22Rv1 (cell line): ENCODE measurements around the gene NUAK2.

Experiments
- H3K27ac ChIP-seq: fragments of 450-650 bp; 2 replicates; pipeline ENCODE4 v1.5.1; 2017
- ZFX ChIP-seq: fragments of 450-650 bp; IDR thresholded peaks from 2 replicates; pipeline ENCODE4 v1.6.1; 2017; ENCODE audit warnings: antibody characterized with exemption, borderline replicate concordance
- TF ChIP-seq, protein P1 (sequence below): fragments of 450-650 bp; IDR thresholded peaks from 2 replicates; pipeline ENCODE4 v1.5.1; 2017; ENCODE audit warnings: mild to moderate bottlenecking

NUAK2 gene

DNA sequence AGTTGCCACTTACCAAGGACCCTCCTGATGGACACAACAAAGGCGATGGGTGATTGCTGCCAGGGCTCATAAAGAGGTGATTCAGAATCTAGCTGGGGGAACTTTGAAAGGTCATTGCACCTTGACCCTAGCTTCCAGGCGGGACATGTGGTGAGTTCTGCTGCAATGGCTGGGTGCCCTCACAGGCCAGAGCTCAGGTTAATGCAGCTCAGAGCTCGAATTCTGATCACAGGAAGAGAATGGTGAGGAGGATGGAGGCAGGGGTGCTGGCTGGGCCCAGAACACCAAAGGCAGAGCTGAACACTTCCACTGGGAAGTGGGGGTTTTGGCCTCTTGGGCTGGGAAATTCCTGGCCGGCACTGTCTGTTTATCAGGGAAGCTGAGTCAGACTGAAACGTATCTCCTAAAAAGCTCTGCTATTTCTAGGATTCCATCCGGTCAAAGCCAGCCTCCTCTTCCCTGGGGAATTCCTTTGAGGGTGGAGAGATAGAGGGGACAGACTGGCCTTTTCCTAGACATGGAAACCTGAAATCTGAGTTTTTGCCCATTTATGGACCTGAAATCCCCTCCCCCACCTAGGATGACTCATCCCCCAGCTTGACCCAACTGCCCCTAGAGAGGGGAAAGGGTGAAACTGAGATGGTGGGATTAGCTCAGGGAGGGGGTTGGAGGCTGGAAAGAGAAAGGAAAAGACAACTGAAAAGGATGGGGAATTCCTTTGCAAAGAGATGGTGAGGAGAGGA, 27.2 kb downstream of the NUAK2 start:
- H3K27ac ChIP-seq, result no peak overlapping the region
- TF ChIP-seq ZFX, result no peak
- TF ChIP-seq, protein P1, sequence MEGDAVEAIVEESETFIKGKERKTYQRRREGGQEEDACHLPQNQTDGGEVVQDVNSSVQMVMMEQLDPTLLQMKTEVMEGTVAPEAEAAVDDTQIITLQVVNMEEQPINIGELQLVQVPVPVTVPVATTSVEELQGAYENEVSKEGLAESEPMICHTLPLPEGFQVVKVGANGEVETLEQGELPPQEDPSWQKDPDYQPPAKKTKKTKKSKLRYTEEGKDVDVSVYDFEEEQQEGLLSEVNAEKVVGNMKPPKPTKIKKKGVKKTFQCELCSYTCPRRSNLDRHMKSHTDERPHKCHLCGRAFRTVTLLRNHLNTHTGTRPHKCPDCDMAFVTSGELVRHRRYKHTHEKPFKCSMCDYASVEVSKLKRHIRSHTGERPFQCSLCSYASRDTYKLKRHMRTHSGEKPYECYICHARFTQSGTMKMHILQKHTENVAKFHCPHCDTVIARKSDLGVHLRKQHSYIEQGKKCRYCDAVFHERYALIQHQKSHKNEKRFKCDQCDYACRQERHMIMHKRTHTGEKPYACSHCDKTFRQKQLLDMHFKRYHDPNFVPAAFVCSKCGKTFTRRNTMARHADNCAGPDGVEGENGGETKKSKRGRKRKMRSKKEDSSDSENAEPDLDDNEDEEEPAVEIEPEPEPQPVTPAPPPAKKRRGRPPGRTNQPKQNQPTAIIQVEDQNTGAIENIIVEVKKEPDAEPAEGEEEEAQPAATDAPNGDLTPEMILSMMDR, result no peak

DNA sequence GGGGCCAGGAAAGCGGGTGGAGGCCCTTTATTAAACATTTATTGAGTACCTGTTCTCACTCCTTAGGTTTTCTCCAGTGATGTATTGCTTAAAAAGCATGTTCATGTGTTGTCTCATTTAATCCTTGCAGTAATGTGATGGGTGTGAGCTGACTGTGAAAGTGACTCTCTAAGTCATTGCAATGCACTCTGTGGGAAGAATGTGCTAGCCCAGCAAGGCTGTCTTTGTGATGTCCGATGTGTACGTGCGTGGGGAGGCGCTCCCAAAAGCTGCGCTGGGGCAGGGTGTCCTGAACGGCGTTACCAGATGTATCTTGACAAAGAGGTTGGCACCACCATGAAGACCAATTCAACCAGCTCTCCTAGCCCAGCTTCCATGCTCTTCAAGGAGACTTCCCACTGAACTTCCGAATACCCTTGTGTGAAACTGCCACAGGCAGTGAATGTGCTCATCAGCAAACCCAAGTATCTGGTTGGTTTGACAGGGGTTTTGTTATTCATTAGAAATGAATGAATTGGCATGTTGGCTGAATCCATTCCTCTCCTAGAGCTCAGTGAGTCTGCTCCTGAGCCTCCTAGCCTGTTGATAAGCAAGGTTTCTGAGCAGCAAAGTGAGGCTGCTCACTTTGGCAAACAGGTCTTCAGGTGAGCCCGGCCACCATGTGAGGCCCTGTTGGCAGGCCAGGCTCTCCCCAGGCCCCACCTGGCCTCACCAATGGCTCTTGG, 28.0 kb downstream of the NUAK2 start:
- TF ChIP-seq, protein P1, result no peak
- TF ChIP-seq ZFX, result no peak
- no peak overlapping the region for H3K27ac ChIP-seq

DNA sequence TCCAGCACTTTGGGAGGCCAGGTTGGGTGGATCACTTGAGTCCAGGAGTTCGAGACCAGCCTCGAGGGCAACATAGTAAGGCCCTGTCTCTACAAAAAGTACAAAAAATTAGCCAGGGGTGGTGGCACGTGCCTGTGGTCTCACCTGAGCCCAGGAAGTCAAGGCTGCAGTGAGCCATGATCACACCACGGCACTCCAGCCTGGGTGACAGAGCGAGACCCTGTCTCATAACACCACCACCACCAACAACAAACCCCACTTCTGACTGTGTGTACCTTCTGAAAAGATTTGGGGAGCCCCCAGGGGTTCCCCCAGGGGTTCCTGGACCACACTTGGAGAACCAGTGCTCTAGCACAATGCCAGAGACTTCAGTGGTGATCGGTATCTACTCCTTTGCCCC, 29.9 kb downstream of the NUAK2 start:
- TF ChIP-seq ZFX, result no peak
- TF ChIP-seq, protein P1, result no peak
- no peak overlapping the region for H3K27ac ChIP-seq

DNA sequence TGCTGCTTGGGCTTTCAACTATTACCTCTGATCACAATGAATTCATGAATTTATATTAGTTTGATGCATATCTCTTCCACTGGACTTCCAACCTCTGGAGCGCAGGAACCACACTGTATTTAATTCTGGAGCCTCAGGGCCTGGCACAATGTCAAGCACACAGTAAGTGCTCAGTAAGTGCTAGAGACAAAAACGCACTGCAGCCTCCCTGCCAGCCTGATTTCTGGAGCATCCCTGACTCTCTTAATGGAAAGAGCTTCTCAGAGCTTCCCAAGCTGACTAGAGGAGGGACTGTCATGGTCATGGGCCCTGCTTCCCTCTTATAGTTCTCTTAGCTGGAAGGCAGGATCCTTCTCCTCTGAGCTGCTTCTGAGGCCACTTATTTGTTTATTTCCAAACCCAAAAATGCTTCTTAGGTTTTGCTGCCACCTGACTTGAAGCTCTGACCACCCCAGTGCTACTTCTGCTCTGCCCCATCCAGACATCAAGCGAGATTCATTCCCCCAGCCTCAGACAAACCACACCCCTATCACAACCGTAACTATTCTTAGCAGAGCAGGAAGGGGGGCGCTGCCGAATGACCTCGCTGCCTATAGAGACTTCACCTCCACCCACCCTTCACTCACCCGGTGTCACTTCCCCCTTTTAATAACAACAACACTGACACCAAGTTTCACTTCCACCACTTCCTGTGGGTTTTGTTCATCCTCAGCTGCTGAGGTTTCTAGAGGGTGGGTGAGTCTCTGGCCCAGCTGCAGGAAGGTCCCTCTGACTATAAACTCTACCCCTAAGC, 33.6 kb downstream of the NUAK2 start:
- H3K27ac ChIP-seq, result no peak overlapping the region
- TF ChIP-seq, protein P1, result no peak
- TF ChIP-seq ZFX, result no peak

DNA sequence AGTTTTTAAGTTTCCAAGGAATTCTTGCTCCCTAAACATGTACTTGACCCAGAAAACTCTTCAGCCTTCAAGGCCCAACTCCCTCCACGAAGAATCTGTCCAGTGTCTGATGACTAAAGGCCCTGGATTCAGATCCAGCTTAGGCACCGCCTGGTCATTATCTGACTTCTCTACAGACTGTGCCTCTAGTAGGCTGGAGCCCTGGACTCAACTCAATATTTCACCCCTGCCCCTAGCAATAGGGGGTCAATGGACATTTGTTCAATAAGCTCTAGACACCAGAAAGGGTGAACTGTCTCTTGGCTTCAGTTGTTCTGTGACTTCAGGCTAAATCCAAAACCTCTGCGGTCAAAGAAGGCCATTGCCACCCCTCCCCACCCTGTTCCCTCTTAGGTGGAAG, 34.5 kb downstream of the NUAK2 start:
- no peak overlapping the region for H3K27ac ChIP-seq
- TF ChIP-seq ZFX, result no peak
- TF ChIP-seq, protein P1, result no peak

DNA sequence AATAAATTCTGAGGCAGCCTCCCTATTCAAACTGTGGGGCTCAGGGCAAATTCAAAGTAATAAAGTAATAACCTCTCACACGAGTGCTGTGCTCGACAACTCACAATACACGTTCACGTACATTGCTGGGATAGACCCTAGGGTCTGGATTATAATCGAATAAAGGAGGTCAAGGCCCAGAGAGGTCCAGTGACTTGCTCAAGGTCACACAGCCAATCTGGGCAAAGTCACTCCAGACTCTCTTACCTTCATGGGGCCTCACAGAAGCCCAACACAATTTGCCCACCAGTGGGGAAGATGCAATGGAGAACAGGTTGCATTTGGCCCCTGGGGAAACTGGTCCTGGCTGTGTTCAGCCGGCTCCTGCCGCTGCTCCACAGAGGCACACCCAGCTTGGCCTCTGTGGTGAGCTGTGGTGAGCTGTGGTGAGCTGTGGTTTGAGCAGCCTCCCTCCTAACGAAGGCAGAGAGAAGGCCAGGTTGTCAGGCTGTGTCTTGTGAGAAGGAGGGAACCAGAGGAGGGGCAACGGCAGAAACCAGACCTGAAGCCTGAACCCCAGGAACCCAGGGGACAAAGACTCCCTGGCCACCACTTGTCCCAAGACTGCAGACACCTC, 35.1 kb downstream of the NUAK2 start:
- no peak for TF ChIP-seq ZFX
- TF ChIP-seq, protein P1, result no peak
- H3K27ac ChIP-seq, result no peak overlapping the region
